ENCODE measurements around the gene OTOA.
"Not testable (repeated sequence)": the region's sequence is repeated elsewhere in the genome, so short reads cannot be mapped to it uniquely, and the experiment has no call there.

Gene OTOA

GRCh38 chr16:21674456-21674855, 10.7 kb downstream of the OTOA start:
- DNase-seq (ENCODE audit: low read depth in 2 of 2) = not testable (repeated sequence)

DNA sequence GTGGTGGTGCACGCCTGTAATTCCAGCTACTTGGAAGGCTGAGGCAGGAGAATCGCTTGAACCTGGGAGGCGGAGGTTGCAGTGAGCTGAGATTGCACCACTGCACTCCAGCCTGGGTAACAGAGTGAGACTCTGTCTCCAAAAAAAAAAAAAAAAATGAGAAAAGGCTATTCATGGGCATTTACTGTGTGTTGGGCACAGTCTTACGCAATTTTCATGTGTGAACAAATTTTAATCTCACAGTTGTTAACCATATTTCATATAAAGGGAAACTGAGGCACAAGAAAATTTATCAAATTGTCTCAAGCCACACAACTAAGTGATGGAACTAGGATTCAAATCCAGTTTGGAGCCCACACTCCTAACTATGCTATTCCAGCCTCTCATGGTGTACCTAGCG, 16.9 kb downstream of the OTOA start:
- DNase-seq (ENCODE audit: low read depth in 2 of 2) = not testable (repeated sequence)

DNA sequence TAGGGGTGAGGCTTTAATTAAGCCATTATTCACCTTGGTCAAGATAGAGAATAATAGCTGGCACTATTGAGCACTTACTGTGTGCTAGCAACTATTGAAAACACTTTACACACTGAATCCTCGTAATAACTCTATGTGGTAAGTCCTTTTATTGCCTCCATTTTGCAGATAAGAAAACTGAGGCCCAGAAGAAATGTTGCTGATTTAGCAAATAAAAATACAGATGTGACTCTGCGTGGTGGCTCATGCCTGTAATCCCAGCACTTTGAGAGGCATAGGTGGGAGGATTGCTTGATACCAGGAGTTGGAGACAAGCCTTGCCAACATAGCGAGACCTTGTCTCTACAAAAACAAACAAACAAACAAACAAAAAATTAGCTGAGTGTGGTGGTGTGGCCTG, 19.4 kb downstream of the OTOA start:
- no peak for DNase-seq (ENCODE audit: low read depth in 2 of 2)

GRCh38 chr16:21684199-21684598, 20.4 kb downstream of the OTOA start:
- peak; percentile 49 to 55 for DNase-seq (ENCODE audit: low read depth in 2 of 2)

- no peak for DNase-seq (ENCODE audit: low read depth in 2 of 2)
Measured at GRCh38 chr16:21685034-21685455, 21.3 kb downstream of the OTOA start.

DNA sequence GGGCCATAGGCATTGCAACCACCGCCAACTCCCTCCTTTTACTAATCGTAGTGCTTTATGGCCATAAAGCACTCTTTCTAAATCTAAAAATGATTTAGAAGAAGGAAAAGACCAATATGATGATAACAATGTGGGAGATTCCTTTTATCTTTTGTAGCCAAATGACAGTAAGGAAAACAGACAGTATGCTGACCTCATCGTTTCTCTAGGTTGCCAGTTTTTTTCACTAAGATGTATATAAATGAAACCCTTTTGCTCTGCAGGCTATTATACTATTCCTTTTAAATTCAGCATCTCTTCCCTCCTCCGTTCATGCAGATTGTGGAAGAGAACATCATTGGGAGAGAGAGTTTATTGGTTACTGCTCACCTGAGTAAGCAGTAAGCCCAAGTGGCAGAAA, 25.3 kb downstream of the OTOA start:
- DNase-seq (ENCODE audit: low read depth in 2 of 2) = no peak

- not testable (repeated sequence) for DNase-seq (ENCODE audit: low read depth in 2 of 2)
Measured at GRCh38 chr16:21690967-21691366, 27.2 kb downstream of the OTOA start.

- DNase-seq (ENCODE audit: low read depth in 2 of 2) = no peak
Measured at GRCh38 chr16:21694609-21695008, 30.8 kb downstream of the OTOA start.

GRCh38 chr16:21697032-21697431, 33.3 kb downstream of the OTOA start:
- no peak for DNase-seq (ENCODE audit: low read depth in 2 of 2)

DNA sequence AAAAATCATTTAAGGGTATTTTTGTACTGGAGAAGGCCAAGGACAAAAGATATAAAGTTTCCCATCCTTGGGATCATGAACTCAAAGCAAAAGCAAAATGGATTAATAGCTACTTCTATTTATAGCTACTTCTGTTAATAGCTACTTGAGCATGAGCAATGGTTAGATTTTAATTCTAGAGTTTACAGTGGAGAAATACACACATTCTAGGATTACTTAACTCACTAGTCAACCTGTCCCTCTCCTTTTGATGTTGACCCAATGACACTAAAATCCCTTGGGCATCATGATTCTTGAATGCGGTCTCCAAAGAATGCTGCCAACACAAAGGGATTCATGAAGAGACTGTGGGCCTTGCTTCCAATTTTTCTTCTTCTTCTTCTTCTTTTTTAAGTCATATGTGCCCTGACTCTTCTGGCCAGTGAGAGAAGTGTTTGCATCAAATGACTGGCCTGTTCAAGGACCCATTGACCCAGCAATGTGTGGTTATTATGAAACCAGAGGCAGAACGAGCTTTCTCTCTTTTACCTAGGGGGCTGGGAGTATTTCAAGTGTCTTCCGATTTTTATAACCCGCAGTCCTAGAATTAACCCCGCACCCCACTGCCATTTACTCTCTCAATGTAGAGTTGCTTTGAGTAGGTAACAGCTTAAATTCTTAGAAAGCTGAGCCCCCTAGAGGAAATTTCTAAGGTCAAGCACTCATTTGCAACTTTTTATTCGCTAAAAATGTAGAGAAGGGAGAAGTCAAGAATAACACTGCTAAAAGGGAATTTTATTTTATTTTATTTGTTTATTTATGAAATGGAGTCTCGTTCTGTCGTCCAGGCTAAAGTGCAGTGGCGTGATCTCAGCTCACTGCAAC, 34.6 kb downstream of the OTOA start:
- no peak for DNase-seq (ENCODE audit: low read depth in 2 of 2)

DNA sequence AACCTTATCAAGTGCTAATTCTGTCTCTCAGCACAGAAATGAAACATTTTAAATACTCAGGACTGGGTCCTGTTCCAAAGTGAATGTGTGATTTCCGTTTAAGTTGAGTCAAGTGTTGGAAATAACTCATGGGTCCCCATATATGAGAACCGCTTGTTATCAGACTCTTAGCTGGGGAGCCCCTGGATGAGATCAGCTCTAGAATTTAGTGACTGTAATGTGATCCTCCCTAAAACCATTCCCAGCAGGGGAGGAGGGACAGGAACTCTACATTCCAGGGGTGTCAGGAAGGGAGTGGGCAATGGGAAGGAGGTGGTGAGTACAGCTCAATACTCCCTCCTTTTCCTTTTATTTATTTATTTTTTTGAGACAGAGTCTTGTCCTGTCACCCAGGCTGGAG, 37.5 kb downstream of the OTOA start:
- no peak for DNase-seq (ENCODE audit: low read depth in 2 of 2)

DNA sequence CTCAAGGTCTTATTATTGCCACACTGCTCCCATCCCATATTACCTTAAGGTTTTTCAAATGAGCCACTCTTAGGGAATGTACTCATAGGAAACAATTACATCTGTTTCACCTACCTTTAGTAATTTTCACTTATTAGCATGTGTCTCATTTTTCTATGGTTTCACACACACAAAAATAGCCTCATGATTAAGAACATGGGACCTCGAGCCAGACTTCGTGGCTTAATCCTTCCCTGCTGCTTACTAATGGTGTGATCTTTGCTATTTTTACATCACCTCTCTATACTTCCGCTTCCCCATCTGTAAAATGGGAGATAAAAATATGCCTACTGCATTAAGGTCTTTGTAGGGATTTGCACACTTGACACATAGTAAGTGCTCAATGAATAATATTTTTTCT, 38.5 kb downstream of the OTOA start:
- DNase-seq (ENCODE audit: low read depth in 2 of 2) = no peak

DNA sequence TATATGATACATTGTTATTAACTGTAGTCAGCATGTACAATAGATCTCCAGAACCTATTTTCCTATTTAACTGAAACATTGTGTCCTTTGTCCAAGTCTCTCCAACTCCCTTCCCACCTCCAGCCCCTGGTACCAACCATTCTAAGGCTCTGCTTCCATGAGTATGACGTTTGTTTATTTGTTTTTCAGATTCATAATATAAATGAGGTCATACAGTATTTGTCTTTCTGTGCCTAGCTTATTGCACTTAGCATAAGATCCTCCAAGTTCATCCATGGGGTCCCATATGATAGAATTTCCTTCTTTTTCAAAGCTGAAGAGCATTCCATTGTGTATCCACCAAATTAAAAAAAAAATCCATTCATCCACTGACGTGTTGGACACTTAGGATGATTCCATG, 39.4 kb downstream of the OTOA start:
- no peak for DNase-seq (ENCODE audit: low read depth in 2 of 2)

- DNase-seq (ENCODE audit: low read depth in 2 of 2) = no peak
Measured at GRCh38 chr16:21703589-21704174, 39.9 kb downstream of the OTOA start.

- no peak for DNase-seq (ENCODE audit: low read depth in 2 of 2)
Measured at GRCh38 chr16:21704266-21704665, 40.5 kb downstream of the OTOA start.

GRCh38 chr16:21704733-21705132, 41.0 kb downstream of the OTOA start:
- DNase-seq (ENCODE audit: low read depth in 2 of 2) = no peak

GRCh38 chr16:21708533-21709115, 44.9 kb downstream of the OTOA start:
- peak; percentile 81 to 89 for DNase-seq (ENCODE audit: low read depth in 2 of 2)

GRCh38 chr16:21710938-21711337, 47.2 kb downstream of the OTOA start:
- DNase-seq (ENCODE audit: low read depth in 2 of 2) = no peak

- no peak for DNase-seq (ENCODE audit: low read depth in 2 of 2)
Measured at GRCh38 chr16:21713549-21714368, 50.0 kb downstream of the OTOA start.

DNA sequence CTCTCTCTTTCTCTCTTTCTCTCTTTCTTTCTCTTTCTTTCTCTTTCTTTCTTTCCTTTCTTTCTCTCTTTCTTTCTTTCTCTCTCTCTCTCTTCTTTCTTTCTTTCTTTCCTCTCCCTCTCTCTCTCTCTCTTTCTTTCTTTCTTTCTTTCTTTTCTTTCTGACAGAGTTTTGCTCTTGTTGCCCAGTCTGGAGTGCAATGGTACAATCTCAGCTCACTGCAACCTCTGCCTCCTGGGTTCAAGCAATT, 50.5 kb downstream of the OTOA start:
- DNase-seq (ENCODE audit: low read depth in 2 of 2) = not testable (repeated sequence)

- DNase-seq (ENCODE audit: low read depth in 2 of 2) = no peak
Measured at GRCh38 chr16:21717608-21718007, 53.8 kb downstream of the OTOA start.

DNA sequence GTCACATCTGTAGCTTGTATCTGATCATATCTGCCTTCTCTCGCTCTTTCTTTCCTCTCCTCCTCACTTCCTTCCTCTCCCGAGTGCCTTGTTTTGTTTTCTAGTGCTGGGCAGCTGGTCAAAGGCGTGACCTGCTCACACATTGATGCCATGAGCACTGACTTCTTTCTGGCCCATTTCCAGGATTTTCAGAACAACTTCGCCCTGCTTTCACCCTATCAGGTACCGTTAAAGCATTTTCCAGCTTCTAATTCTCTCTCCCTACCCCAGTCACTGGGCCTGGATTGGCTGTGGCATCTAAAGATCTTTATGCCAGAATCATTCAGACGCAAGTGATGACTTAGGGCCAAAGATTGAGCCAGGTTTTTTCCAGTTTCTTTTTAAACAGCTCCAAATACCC, 55.5 kb downstream of the OTOA start:
- DNase-seq (ENCODE audit: low read depth in 2 of 2) = no peak
